Epithelial cell of proximal tubule (primary cell): ENCODE measurements around the gene CYP2J2. TPM values are rescaled to one million over a fixed set of nuclear protein-coding genes. Genes with fewer than 3 reads are reported as not detected.
"Not testable (repeated sequence)": the region's sequence is repeated elsewhere in the genome, so short reads cannot be mapped to it uniquely, and the experiment has no call there.

Experiments
- DNase-seq: peaks from one replicate; pipeline ENCODE4 v3.0.0-alpha.2; 2011; ENCODE audit warnings: low read depth
- H3K4me3 ChIP-seq: 2 replicates; pipeline ENCODE4 v1.5.1; 2011; ENCODE audit warnings: low read depth, mild to moderate bottlenecking, low read length
- total RNA-seq: library from RNA; depleted of rRNA; stranded (reverse); fragments of >200 nt; gene quantifications from 2 replicates; pipeline ENCODE4 v1.2.3, GENCODE V29; 2015
- TF ChIP-seq, protein P1 (sequence below): conservative IDR thresholded peaks from 2 replicates; pipeline ENCODE4 v1.5.1; 2012; ENCODE audit warnings: low read depth, mild to moderate bottlenecking, low read length

Gene CYP2J2
- total RNA-seq, 1 donor from 2014 or later, result 4.3 TPM

GRCh38 chr1:59877108-59877682 is 49.4 kb downstream of the CYP2J2 start:
- TF ChIP-seq, protein P1, sequence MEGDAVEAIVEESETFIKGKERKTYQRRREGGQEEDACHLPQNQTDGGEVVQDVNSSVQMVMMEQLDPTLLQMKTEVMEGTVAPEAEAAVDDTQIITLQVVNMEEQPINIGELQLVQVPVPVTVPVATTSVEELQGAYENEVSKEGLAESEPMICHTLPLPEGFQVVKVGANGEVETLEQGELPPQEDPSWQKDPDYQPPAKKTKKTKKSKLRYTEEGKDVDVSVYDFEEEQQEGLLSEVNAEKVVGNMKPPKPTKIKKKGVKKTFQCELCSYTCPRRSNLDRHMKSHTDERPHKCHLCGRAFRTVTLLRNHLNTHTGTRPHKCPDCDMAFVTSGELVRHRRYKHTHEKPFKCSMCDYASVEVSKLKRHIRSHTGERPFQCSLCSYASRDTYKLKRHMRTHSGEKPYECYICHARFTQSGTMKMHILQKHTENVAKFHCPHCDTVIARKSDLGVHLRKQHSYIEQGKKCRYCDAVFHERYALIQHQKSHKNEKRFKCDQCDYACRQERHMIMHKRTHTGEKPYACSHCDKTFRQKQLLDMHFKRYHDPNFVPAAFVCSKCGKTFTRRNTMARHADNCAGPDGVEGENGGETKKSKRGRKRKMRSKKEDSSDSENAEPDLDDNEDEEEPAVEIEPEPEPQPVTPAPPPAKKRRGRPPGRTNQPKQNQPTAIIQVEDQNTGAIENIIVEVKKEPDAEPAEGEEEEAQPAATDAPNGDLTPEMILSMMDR, result no peak
- no peak for DNase-seq
- H3K4me3 ChIP-seq, result no peak overlapping the region

DNA sequence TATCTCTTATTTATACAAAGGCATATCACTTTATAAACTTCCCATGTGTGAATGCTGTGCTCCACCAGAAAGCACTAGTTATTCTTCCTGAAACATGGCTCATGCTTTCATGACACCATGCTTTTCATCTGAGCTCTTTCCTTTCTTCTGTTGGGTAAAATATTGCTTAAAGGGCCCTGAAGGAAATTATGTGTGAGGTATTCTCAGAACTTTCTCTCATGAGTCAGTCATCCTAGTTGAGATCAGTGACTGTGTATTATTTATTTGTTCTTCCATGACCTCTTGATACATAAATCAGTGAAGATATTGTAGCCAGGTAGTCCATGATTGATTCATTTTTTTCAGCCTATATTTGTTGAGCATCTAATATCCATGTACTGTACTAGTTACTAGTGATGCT is 54.8 kb downstream of the CYP2J2 start:
- H3K4me3 ChIP-seq, result no peak overlapping the region
- no peak for DNase-seq
- TF ChIP-seq, protein P1, result no peak

- no peak for DNase-seq
- H3K4me3 ChIP-seq, result no peak overlapping the region
- TF ChIP-seq, protein P1, result no peak
Observed at GRCh38 chr1:59866462-59866861, 60.1 kb downstream of the CYP2J2 start.

DNA sequence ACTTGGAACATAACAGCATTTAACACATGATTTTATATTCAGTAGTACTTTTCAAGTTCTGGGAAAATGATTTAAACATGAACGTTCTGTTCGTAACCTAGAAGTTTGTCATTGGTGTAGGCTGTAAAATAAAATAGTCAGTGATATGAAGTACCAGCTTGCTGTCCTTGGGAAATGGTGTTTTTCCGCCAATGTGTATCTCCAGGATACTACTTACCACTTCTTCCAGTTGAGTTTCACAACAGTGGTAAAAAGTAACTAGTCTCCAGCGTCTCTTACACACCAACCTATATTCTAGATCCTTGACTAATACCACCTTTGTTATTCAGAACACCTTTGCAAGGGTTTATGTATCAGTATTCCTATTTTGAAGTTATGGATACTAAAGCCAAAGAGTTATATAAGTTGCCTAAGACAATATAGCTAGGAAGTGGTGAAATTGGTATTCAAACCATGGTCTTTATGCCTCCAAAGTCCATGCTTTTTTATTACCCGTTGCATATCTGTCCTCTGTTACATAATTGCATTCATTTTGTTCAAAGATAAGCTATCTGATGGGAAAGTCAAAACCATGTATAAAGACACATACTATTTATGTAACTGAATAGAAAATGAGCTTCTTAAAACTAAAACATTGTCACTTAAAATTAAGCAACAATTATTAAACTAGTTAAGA is 68.8 kb downstream of the CYP2J2 start:
- DNase-seq, result no peak
- H3K4me3 ChIP-seq, result no peak overlapping the region
- TF ChIP-seq, protein P1, result no peak

GRCh38 chr1:59856725-59857338 is 69.7 kb downstream of the CYP2J2 start:
- H3K4me3 ChIP-seq, result no peak overlapping the region
- no peak for DNase-seq
- TF ChIP-seq, protein P1, result no peak

DNA sequence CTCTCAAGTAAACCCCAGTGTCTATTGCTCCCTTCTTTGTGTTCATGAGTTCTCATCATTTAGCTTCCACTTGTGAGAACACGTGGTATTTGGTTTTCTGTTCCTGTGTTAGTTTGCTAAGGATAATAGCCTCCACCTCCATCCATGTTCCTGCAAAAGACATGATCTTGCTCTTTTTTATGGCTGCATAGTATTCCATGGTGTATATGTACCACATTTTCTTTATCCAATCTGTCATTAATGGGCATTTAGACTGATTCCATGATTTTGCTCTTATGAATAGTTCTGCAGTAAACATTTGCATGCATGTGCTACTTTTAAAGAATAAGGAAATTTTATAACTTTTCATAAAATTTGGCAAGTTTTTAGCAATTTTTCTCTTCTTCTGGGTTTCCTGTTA is 71.3 kb downstream of the CYP2J2 start:
- not testable (repeated sequence) for DNase-seq, H3K4me3 ChIP-seq

GRCh38 chr1:59852117-59852516 is 74.5 kb downstream of the CYP2J2 start:
- TF ChIP-seq, protein P1, result no peak
- no peak overlapping the region for H3K4me3 ChIP-seq
- DNase-seq, result no peak
